GM12878 (cell line): ENCODE data around the gene KIF1C. TPM values are rescaled to one million over a fixed set of nuclear protein-coding genes. Genes with fewer than 3 reads are reported as not detected.

Source experiments
- ATF3 ChIP-seq: IDR thresholded peaks from 2 replicates; pipeline ENCODE4 v1.6.1; 2011; ENCODE audit warnings: low read depth, mild to moderate bottlenecking, low read length, moderate library complexity, borderline replicate concordance; ENCODE audit errors: extremely low read depth
- BACH1 ChIP-seq: fragments of 450-650 bp; IDR thresholded peaks from 2 replicates; pipeline ENCODE4 v1.6.1; 2017; ENCODE audit warnings: mild to moderate bottlenecking, borderline replicate concordance
- BCLAF1 ChIP-seq: fragments of 450-650 bp; IDR thresholded peaks from 2 replicates; pipeline ENCODE4 v1.6.1; 2017; ENCODE audit warnings: antibody characterized with exemption, mild to moderate bottlenecking, moderate library complexity
- CEBPB ChIP-seq, 2 experiments: fragments of 150-350 bp in 1 of 2; IDR thresholded peaks; 2 replicates each; pipeline ENCODE4 v1.6.1; 2012 to 2014; ENCODE audit warnings: low read depth in 2 of 2, low read length in 2 of 2, borderline replicate concordance in 1 of 2, inconsistent platforms in 1 of 2
- CREM ChIP-seq: IDR thresholded peaks from 2 replicates; pipeline ENCODE4 v1.6.1; 2014; ENCODE audit warnings: antibody characterized with exemption, low read depth
- E2F8 ChIP-seq: fragments of 450-650 bp; IDR thresholded peaks from 2 replicates; pipeline ENCODE4 v1.6.1; 2018; ENCODE audit warnings: mild to moderate bottlenecking, low read depth, moderate library complexity; ENCODE audit not compliant: partially characterized antibody
- ESRRA ChIP-seq: IDR thresholded peaks from 2 replicates; pipeline ENCODE4 v1.6.1; 2012; ENCODE audit warnings: mild to moderate bottlenecking, low read length, improper control_type of control experiment
- ETV6 ChIP-seq, 2 experiments: fragments of 450-650 bp in 1 of 2; IDR thresholded peaks in 1 of 2; conservative IDR thresholded peaks in 1 of 2; 2 replicates each; pipeline ENCODE4 v1.6.1; 2014; ENCODE audit warnings: antibody characterized with exemption in 1 of 2, borderline replicate concordance in 1 of 2, low read depth in 1 of 2, mild to moderate bottlenecking in 1 of 2, moderate library complexity in 1 of 2
- EZH2 ChIP-seq: IDR thresholded peaks from 2 replicates; pipeline ENCODE4 v1.6.1; 2012; ENCODE audit warnings: low read depth, mild to moderate bottlenecking, control low read depth, inconsistent platforms, low read length, borderline replicate concordance; ENCODE audit not compliant: control insufficient read depth
- FOXK2 ChIP-seq: fragments of 450-650 bp; IDR thresholded peaks from 2 replicates; pipeline ENCODE4 v1.6.1; 2017; ENCODE audit warnings: mild to moderate bottlenecking, moderate library complexity
- FOXM1 ChIP-seq: IDR thresholded peaks from 2 replicates; pipeline ENCODE4 v1.6.1; 2012; ENCODE audit warnings: low read depth, mild to moderate bottlenecking, inconsistent platforms, low read length, moderate library complexity
- HDAC6 ChIP-seq: fragments of 200-600 bp; sonication (generic); IDR thresholded peaks from one replicate; pipeline ENCODE4 v1.8.0; 2017; ENCODE audit warnings: antibody characterized with exemption; ENCODE audit not compliant: unreplicated experiment
- IKZF2 ChIP-seq, 2 experiments: fragments of 450-650 bp; IDR thresholded peaks; 2 replicates each; pipeline ENCODE4 v1.6.1; 2017; ENCODE audit warnings: mild to moderate bottlenecking in 2 of 2, moderate library complexity in 2 of 2
- MAX ChIP-seq: IDR thresholded peaks from 2 replicates; pipeline ENCODE4 v1.6.1; 2012; ENCODE audit warnings: low read depth, low read length, improper control_type of control experiment
- PKNOX1 ChIP-seq: fragments of 450-650 bp; IDR thresholded peaks from 2 replicates; pipeline ENCODE4 v1.6.1; 2016; ENCODE audit warnings: mild to moderate bottlenecking
- POU2F2 ChIP-seq: IDR thresholded peaks from 3 replicates; pipeline ENCODE4 v1.6.1; 2011; ENCODE audit warnings: low read depth, mild to moderate bottlenecking, low read length, borderline replicate concordance
- RAD51 ChIP-seq: fragments of 450-650 bp; IDR thresholded peaks from 2 replicates; pipeline ENCODE4 v1.6.1; 2016; ENCODE audit warnings: moderate library complexity, mild to moderate bottlenecking, inconsistent platforms
- RFX5 ChIP-seq: IDR thresholded peaks from 2 replicates; pipeline ENCODE4 v1.6.1; 2011; ENCODE audit warnings: low read depth, low read length, improper control_type of control experiment
- SMC3 ChIP-seq: IDR thresholded peaks from 2 replicates; pipeline ENCODE4 v1.6.1; 2011; ENCODE audit warnings: low read length, improper control_type of control experiment, borderline replicate concordance
- SREBF2 ChIP-seq: IDR thresholded peaks from 2 replicates; pipeline ENCODE4 v1.6.1; 2012; ENCODE audit warnings: mild to moderate bottlenecking, low read length
- TCF12 ChIP-seq: IDR thresholded peaks from 2 replicates; pipeline ENCODE4 v1.6.1; 2011; ENCODE audit warnings: low read depth, mild to moderate bottlenecking, low read length
- TCF3 ChIP-seq: IDR thresholded peaks from 2 replicates; pipeline ENCODE4 v1.6.1; 2012; ENCODE audit warnings: low read depth, mild to moderate bottlenecking, low read length, borderline replicate concordance; ENCODE audit not compliant: insufficient read depth
- ZZZ3 ChIP-seq: IDR thresholded peaks from 2 replicates; pipeline ENCODE4 v1.6.1; 2011; ENCODE audit warnings: low read depth; ENCODE audit not compliant: control insufficient read depth, insufficient read length
- polyA plus RNA-seq, 11 experiments: library from polyadenylated mRNA; depleted of rRNA in 4 of 11; unstranded in 6 of 11; stranded (reverse) in 5 of 11; fragments of >200 nt; fragmentation: Nextera tagmentation in 4 of 11; fragmentation: Illumina TruSeq in 1 of 11; extraction: Ambion mirVana in 4 of 11; extraction: Trizol in 1 of 11; gene quantifications; 1 replicate in 1 of 11; 2 replicates in 10 of 11; pipeline versions ENCODE4 v1.2.1 to v1.2.3, GENCODE V29; 2011 to 2016; ENCODE audit warnings: inconsistent platforms in 2 of 11, missing spikeins in 2 of 11, low read depth in 1 of 11
- total RNA-seq, 4 experiments: library from RNA; depleted of rRNA in 3 of 4; stranded (reverse); fragments of >200 nt in 3 of 4; fragmentation: Illumina TruSeq in 1 of 4; extraction: Trizol in 1 of 4; gene quantifications; 2 replicates each; pipeline versions ENCODE4 v1.2.1 to v1.2.3, GENCODE V29; 2013 to 2021

The KIF1C gene
- total and polyA plus RNA-seq, 10 of the 15 experiments (the other 5 are each of a cell fraction or from before 2014, with no cell fraction given) = 1.4 to 65.9 (median 21.1) TPM

- no peak for TF ChIP-seq HDAC6
- no peak for TF ChIP-seq CEBPB (IDR thresholded peaks at IDR 0.05; ENCODE audit: borderline replicate concordance in 1 of 2, low read depth in 2 of 2, low read length in 2 of 2)
- no peak for TF ChIP-seq ESRRA
- TF ChIP-seq EZH2 = no peak
- TF ChIP-seq TCF3 = no peak
- peak in 1 of 2 experiments; percentile 29; a peak in 1 of 4 replicates for TF ChIP-seq IKZF2 (IDR thresholded peaks at IDR 0.05)
- peak; percentile 82; the same call in 1 of the 2 replicates for TF ChIP-seq MAX
- TF ChIP-seq PKNOX1 = no peak
- no peak for TF ChIP-seq FOXK2
- TF ChIP-seq TCF12 = no peak
- no peak for TF ChIP-seq BCLAF1
- TF ChIP-seq ZZZ3 = no peak
- no peak for TF ChIP-seq BACH1
- TF ChIP-seq SREBF2 = no peak
- no peak for TF ChIP-seq CREM
- no peak for TF ChIP-seq E2F8
- TF ChIP-seq ETV6 (conservative IDR thresholded peaks at IDR 0.05 in 1 of 2, IDR thresholded peaks at IDR 0.05 in 1 of 2; ENCODE audit: borderline replicate concordance in 1 of 2, low read depth in 1 of 2) = no peak
- peak; percentile 75; the same call in 1 of the 2 replicates for TF ChIP-seq SMC3
- TF ChIP-seq ATF3 = no peak
- no peak for TF ChIP-seq FOXM1
- no peak for TF ChIP-seq RAD51
- peak; percentile 11; the same call in 1 of the 3 replicates for TF ChIP-seq POU2F2
- TF ChIP-seq RFX5 = no peak
Measured at GRCh38 chr17:5031365-5032082, 33.8 kb downstream of the KIF1C start (continued).
